GM21447 (cell line): ENCODE data around the gene HSD17B3.
"Not testable (repeated sequence)": the region's sequence is repeated elsewhere in the genome, so short reads cannot be mapped to it uniquely, and the experiment has no call there.

Source experiments
- ATAC-seq: cut with Tn5 transposase; IDR thresholded peaks from one replicate; pipeline ENCODE4 v1.9.1; 2021; ENCODE audit not compliant: unreplicated experiment

HSD17B3 gene

GRCh38 chr9:96309850-96310249 lies 7.9 kb upstream of the HSD17B3 start:
- ATAC-seq, result no peak

GRCh38 chr9:96306958-96307357 lies 5.0 kb upstream of the HSD17B3 start:
- ATAC-seq, result not testable (repeated sequence)

GRCh38 chr9:96305171-96305570 lies 3.2 kb upstream of the HSD17B3 start:
- ATAC-seq, result no peak

GRCh38 chr9:96304230-96304629 lies 2.3 kb upstream of the HSD17B3 start:
- no peak for ATAC-seq

GRCh38 chr9:96299823-96300222 lies 2.2 kb downstream of the HSD17B3 start:
- no peak for ATAC-seq

GRCh38 chr9:96294159-96294545 lies 7.8 kb downstream of the HSD17B3 start:
- no peak for ATAC-seq

DNA sequence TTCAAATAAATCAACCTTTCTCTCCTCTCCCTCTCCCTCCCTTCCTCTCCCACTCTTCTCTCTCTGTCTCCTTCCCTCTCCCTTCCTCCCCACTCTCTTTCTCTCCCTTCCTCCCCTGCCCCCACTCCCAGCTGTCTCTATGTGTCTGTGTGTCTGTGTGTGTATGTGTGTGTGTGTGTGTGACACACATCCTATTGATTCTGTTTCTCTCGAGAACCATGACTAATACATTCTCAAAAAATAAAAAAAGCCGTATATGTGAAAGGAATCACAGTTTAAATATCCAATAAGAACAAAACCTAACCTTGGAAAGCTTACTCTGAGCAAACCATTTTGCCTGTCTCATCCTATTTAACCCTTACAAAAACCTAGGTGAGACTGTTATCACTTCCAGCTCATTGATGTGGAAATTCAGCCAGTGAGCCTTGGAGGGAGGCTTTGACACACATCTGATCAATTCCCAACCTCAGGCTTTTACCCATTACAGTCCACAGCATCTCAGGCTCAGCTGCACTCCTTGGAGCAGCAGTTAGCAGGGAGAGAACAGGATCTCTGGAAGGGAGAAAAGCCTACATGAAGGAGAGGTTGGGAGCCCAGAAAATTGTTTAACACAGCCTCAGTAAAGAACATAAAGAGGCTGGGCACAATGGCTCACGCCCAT lies 8.3 kb downstream of the HSD17B3 start:
- no peak for ATAC-seq

DNA sequence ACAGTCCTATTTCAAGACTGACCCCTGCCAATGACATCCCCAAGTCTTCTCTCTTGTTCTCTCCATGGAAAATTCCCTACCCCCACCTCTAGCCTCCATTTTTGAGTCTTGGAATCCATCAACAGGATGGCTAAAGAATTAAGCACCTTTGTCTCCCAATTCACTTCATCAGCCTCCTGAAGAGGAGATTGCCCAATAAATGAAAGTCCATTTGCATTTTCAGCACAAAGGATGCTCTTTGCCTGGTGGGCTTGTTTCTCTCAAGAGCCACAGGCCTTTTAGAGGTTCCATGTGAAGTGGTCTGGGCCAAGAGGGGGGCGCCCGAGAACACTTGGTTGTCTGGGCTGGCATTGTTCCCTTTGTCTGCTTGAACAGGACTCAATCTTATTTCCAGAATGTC lies 12.6 kb downstream of the HSD17B3 start:
- no peak for ATAC-seq

DNA sequence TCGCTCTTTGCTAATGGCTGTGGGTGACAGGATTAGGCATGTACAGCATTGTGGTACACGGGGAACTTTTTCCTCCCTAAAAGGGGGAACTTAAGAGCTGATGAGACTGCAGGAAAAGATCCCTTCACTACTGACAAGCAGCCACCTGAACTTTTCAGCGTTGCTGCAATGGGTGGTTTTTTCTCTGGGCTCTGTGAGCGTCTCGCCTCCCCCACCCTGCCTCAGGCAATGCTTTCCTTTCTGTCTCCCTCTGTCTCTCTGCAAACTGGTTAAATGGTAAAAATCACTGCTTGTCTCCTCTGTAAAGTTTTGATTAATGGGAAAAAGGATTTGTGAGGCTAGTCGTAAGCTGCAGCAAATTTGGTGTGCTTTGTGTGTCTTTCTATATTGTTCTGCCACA lies 20.3 kb downstream of the HSD17B3 start:
- no peak for ATAC-seq

- ATAC-seq, result no peak
Observed at GRCh38 chr9:96279932-96280331, 22.0 kb downstream of the HSD17B3 start.

DNA sequence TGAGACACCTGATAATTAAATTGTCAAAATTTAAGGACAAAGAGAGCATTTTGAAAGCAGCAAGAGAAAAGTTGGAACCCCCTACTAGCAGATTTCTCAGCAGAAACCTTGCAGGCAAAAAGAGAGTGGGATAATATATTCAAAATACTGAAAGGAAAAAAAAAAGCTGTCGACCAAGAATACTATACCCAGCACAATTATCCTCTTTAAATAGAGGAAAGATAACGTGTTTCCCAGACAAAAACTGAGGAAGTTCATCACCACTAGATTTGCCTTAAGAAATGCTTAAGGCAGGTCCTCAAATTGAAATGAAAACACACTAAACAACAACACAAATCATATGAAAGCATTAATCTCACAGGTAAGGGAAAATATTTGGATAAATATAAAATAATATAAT lies 27.0 kb downstream of the HSD17B3 start:
- no peak for ATAC-seq

DNA sequence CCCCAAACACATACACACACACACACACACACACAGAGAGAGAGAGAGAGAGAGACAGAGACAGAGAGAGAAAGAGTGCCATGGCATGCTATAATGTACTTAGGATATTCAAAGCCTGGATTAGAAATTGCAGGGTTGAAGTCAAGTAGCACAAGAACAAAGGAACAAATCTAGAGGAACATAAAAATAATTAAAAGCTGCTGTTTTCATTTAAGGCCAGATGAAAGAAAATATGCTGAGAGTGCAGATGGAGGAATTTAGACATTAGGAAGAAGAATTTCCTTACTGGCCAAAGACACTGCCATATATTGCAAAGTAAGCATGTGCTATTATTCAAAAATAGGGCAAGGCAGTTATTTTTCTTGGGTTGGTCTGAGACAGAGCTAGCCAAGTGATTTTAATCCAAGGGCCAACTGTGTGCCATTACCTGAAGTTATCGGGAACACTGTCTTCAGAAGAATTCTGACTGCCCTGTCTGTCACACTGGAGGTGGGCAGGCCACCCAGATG lies 31.7 kb downstream of the HSD17B3 start:
- ATAC-seq, result no peak

- no peak for ATAC-seq
Observed at GRCh38 chr9:96258967-96259366, 43.0 kb downstream of the HSD17B3 start.

DNA sequence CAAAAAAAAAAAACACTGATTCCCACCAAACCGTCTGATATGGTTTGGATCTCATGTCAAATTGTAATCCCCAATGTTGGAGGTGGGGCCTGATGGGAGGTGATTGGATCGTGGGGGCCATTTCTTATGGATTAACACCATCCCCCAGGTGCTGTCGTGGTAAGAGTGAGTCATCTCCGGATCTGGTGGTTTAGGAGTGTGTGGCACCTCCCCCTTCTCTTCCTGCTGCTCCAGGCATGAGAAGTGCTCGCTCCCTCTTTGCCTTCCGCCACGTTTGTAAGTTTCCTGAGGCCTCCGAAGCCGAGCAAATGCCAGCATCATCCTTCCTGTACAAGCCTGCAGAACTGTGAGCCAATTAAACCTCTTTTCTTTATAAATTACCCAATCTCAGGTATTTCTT lies 45.2 kb downstream of the HSD17B3 start:
- no peak for ATAC-seq

GRCh38 chr9:96255698-96256097 lies 46.3 kb downstream of the HSD17B3 start:
- no peak for ATAC-seq

GRCh38 chr9:96253059-96253696 lies 48.8 kb downstream of the HSD17B3 start:
- no peak for ATAC-seq

GRCh38 chr9:96251451-96251850 lies 50.5 kb downstream of the HSD17B3 start:
- ATAC-seq, result no peak

DNA sequence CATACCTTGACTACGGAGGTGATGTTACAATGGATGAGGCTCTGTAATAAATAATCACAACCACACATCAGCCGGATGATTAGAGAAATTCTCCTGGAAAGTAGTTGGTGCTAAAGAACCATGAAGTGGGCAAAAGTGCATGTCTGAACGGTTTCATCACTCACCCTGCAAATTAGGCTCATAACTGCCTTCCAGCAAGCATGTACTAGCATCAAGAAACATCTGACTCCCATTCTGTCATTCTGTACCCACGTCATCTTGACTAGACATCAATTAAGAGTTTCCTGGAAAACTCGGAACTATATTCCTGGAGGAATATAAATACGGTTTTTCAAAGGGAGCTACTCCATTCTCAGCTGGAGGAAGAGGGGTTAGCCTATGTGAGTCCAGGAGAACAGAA lies 52.2 kb downstream of the HSD17B3 start:
- no peak for ATAC-seq

DNA sequence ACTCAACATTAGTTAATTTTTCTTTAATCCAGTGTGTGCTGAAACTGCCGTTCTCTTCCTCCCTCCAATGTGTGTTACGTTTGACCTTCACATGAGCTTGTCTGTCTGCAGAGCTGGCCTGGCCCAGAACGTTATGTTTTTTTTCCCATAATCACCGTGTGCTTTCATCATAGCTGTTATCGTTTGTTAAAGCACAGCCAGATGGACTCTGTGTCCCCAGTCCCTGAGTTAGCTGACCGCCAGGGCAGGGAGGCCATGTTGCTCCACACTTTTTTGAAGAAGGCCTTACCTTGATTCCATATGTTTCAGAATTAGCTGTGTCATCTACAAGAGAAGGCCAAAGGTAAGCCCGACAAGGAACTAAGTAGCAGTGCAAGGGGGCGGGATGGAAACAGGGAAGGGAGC lies 55.7 kb downstream of the HSD17B3 start:
- ATAC-seq, result no peak

DNA sequence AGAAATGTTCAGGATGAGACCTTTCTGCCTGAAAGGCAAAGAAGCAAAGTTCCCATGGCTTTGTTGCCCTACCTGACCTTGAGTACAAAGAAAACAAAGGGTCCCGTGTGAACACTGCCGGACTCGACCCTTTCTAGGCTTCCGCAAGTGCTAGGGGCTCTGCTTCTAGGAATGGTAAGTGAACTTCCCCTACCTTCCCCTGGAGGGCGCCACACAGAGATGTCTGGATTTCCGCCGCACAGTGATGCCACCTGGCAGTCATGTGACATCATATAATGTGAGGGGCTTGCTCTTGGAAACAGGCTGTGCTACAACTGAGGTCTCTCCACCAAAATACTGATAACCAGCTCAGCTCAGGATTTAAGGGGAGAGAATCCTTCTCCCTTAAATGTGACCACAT lies 56.6 kb downstream of the HSD17B3 start:
- no peak for ATAC-seq

DNA sequence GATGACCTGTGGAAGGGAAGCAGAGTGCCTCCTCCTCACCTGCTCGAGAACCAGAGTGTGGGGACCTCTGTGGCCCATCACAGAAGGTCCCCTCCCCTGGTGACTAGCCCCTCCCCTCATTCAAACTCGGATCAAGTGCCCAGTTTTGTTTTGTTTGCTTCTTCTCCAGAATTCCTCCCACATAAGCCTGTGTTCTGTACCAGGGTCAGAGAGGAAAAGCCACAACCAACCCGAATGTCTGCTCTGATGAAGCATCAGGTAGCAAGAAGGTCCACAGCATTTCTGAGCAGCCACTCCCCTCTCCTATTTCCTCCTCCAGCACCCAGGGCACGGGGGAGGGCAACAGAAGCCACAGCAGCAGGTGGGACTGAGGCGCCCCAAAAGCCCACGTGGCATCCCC lies 58.2 kb downstream of the HSD17B3 start:
- no peak for ATAC-seq

- ATAC-seq, result no peak
Observed at GRCh38 chr9:96242811-96243210, 59.2 kb downstream of the HSD17B3 start.

GRCh38 chr9:96241391-96241809 lies 60.6 kb downstream of the HSD17B3 start:
- ATAC-seq, result peak; percentile 75
